GM21447 (cell line): ENCODE measurements around the gene FCHO1.

Experiments used
- ATAC-seq: cut with Tn5 transposase; IDR thresholded peaks from one replicate; pipeline ENCODE4 v1.9.1; 2021; ENCODE audit not compliant: unreplicated experiment

FCHO1 gene

GRCh38 chr19:17824339-17824738, 73.1 kb downstream of the FCHO1 start:
- ATAC-seq: no peak

GRCh38 chr19:17826508-17827056, 75.3 kb downstream of the FCHO1 start:
- ATAC-seq: no peak

- ATAC-seq: no peak
Observed at GRCh38 chr19:17829855-17830566, 78.7 kb downstream of the FCHO1 start.

GRCh38 chr19:17830567-17831418, 79.5 kb downstream of the FCHO1 start:
- ATAC-seq: no peak

- no peak for ATAC-seq
Observed at GRCh38 chr19:17831419-17831888, 80.2 kb downstream of the FCHO1 start.

- no peak for ATAC-seq
Observed at GRCh38 chr19:17832443-17833208, 81.3 kb downstream of the FCHO1 start.

- no peak for ATAC-seq
Observed at GRCh38 chr19:17834350-17835181, 83.3 kb downstream of the FCHO1 start.

GRCh38 chr19:17835182-17836006, 84.1 kb downstream of the FCHO1 start:
- ATAC-seq: no peak

- no peak for ATAC-seq
Observed at GRCh38 chr19:17836530-17836929, 85.3 kb downstream of the FCHO1 start.

GRCh38 chr19:17837972-17838371, 86.7 kb downstream of the FCHO1 start:
- ATAC-seq: no peak
